GM12801 (cell line): ENCODE results near the gene TMEM39B.

Source experiments
- TF ChIP-seq, protein P1 (sequence below): IDR thresholded peaks from one replicate; pipeline ENCODE4 v1.5.1; 2011; ENCODE audit warnings: control low read depth; ENCODE audit not compliant: insufficient read length; ENCODE audit errors: extremely low read depth

Gene TMEM39B

DNA sequence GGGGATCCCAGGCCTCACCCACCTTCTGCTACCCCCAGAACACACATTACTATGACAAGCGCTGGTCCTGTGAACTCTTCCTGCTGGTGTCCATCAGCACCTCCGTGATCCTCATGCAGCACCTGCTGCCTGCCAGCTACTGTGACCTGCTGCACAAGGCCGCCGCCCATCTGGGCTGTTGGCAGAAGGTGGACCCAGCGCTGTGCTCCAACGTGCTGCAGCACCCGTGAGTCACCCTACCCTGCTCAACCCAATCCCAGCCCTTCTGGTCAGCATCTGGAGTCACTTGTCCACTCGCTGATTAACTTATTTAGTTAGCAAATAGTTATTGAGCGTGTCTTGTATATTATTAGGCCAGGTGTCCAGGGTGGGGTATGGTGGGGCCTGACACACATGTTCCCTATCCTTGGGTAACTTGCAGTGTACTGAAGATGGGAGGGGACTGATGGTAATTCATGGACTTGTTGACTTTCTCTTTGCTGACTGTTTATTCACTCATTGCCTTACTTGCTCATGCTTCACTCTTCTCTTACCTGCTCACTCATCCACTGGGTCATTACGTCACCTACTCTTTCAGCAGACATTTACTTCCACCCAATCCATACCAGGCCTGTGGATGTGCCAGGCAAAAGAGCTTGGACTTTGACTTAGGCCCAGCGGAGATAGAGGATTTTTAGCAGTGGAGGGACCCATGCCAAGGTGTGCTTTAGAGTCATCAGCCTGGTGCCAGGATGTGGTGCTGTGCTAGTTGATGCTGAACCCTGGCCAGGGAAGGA, 22.2 kb downstream of the TMEM39B start:
- TF ChIP-seq, protein P1, sequence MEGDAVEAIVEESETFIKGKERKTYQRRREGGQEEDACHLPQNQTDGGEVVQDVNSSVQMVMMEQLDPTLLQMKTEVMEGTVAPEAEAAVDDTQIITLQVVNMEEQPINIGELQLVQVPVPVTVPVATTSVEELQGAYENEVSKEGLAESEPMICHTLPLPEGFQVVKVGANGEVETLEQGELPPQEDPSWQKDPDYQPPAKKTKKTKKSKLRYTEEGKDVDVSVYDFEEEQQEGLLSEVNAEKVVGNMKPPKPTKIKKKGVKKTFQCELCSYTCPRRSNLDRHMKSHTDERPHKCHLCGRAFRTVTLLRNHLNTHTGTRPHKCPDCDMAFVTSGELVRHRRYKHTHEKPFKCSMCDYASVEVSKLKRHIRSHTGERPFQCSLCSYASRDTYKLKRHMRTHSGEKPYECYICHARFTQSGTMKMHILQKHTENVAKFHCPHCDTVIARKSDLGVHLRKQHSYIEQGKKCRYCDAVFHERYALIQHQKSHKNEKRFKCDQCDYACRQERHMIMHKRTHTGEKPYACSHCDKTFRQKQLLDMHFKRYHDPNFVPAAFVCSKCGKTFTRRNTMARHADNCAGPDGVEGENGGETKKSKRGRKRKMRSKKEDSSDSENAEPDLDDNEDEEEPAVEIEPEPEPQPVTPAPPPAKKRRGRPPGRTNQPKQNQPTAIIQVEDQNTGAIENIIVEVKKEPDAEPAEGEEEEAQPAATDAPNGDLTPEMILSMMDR, result no peak

DNA sequence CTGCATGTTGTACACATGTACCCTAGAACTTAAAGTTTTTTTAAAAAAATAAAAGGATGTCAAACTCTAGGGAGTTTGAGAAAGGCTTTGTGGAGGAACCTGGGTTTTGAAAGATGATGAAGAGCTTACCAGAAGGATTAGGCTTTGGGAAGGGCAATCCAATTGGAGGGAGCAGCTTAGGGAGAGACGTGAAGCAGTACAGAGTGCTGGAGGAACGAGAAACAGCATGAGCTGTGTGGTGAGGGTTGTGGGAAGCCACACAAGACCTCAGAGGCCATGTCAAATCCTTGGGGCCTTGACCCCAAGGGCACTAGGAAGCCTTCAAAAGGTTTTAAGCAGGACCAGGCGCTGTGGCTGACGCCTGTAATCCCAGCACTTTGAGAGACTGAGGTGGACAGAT, 26.7 kb downstream of the TMEM39B start:
- TF ChIP-seq, protein P1, result no peak

DNA sequence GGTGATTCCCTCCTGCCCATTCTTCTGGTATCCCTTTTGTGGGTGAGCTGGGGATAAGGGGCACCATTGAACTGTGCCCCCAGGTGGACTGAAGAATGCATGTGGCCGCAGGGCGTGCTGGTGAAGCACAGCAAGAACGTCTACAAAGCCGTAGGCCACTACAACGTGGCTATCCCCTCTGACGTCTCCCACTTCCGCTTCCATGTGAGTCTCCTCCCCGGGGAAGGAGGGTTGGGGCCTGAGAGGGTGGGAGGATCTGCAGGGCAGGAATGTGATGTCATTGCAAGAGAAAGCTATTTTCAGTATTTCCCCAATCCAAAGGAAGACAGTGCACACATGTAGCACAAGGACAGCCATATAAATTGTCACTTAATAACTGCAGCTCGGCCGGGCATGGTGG, 27.6 kb downstream of the TMEM39B start:
- TF ChIP-seq, protein P1, result no peak

DNA sequence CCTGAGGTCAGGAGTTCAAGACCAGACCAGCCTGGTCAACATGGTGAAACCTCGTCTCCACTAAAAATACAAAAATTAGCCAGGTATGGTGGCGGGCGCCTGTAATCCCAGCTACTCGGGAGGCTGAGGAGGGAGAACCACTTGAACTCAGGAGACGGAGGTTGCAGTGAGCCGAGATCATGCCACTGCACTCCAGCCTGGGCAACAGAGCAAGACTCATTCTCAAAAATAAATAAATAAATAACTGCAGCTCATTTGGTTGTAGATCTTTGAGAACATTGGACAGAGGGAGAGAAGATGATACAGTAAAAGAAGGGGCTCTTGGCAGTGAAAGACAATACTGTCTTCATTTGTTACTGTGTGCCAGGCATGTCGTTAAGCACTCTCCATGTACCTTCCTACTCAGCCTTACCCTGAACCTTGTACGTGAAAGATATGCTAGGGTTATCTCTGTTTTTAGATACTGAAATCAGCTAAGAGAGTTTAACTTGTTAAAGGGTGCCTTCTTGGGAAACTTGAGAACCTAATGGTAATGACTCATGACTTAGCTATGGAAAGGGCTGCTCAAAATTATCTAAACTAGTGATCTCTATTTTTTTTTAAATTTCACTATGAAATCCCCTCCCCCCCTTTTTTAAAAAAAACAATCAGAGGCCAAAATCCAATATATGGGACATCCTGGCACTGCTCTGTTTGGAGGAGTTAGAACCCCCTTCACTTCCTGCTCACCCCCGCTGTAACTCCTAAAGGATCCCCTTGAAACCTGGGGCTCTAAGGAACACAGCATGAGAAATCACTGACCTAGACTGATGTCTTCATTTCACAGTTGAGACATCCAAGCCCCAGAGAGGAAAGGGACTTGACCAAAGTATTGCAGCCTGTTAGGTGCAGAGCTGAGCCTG, 28.3 kb downstream of the TMEM39B start:
- TF ChIP-seq, protein P1, result no peak

DNA sequence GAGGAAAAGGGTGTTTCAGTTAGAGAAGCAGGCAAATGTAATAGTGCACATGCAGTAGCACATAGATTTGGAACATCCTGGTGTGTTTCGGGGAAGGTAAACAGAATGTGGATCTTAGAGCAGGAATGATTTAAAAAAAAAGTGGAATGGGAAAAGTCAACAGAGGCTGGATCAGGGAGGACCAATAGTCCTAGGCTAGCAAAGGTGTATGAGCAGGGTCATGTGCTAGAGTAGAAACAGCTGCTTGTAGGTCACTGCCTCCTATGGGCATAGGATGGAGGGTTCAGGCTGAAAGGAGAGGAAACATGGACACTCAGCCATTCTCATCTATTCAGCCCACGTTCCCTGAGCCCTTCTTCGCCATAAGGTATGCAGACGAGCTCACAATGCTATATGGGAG, 31.4 kb downstream of the TMEM39B start:
- TF ChIP-seq, protein P1, result no peak

DNA sequence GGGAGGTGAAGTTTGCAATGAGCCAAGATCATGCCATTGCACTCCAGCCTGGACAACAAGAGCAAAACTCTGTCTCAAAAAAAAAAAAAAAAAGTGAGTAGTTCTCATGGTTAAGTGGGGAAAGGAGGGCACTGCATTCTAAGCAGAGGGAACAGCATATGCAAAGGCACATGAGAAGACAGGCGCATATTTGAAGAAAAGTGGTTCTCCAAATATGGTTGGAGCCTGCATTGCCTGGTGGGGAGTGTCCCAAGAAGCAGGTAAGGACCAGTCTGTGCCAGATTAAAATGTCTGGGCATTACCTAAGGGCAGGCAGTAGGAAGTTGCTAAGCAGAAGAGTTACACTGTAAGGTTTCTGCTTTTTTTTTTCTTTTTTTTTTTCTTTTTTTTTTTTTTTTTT, 32.6 kb downstream of the TMEM39B start:
- TF ChIP-seq, protein P1, result no peak

DNA sequence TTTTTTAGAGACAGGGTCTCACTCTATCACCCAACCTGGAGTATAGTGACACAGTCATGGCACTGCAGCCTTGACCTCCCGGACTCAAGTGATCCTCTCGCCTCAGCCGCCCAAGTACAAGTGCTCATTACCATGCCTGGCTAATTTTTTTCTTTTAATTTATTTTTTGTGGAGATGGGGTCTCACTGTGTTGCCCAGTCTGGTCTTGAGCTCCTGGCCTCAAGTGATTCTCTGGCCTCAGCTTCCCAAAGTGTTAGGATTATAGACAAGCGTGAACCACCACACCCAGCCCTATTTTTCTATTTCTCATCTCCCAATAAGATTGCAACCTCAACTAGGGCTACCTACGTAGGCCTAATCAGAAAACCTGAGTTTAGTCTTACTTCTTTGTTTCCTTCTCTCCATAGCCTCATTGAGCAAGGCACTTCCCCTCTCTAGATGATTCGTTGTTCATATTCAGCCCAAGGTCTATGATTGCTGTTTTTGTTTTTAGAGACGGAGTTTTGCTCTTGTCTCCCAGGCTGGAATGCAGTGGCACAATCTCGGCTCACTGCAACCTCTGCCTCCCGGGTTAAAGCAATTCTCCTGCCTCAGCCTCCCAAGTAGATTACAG, 34.0 kb downstream of the TMEM39B start:
- TF ChIP-seq, protein P1, result no peak
